Fibroblast of skin of right quadriceps (primary cell): Measurements from ENCODE around the gene HAT1.
"Not testable (repeated sequence)": the region's sequence is repeated elsewhere in the genome, so short reads cannot be mapped to it uniquely, and the experiment has no call there.

Source experiments
- DNase-seq: peaks from one replicate; pipeline ENCODE4 v3.0.0-alpha.2; 2013

Gene HAT1

GRCh38 chr2:171922230-171923022 is at the start of gene HAT1:
Gene HAT1 (plus strand): TSS chr2:171922461. CDS start chr2:171922501, 40 bp downstream.
- DNase-seq, result peak; percentile 98

GRCh38 chr2:171874517-171874916 is 47.7 kb upstream of the HAT1 start:
- no peak for DNase-seq

GRCh38 chr2:171874963-171875362 is 47.3 kb upstream of the HAT1 start:
- no peak for DNase-seq

GRCh38 chr2:171878481-171878993 is 43.7 kb upstream of the HAT1 start:
- peak; percentile 27 for DNase-seq

- DNase-seq, result no peak
Observed at GRCh38 chr2:171879865-171880264, 42.4 kb upstream of the HAT1 start.

- no peak for DNase-seq
Observed at GRCh38 chr2:171880774-171881173, 41.5 kb upstream of the HAT1 start.

GRCh38 chr2:171882089-171882769 is 40.0 kb upstream of the HAT1 start:
- DNase-seq, result no peak

- DNase-seq, result no peak
Observed at GRCh38 chr2:171883275-171883893, 38.9 kb upstream of the HAT1 start.

GRCh38 chr2:171889333-171889732 is 32.9 kb upstream of the HAT1 start:
- DNase-seq, result no peak

- no peak for DNase-seq
Observed at GRCh38 chr2:171889808-171890207, 32.5 kb upstream of the HAT1 start.

GRCh38 chr2:171893196-171893823 is 29.0 kb upstream of the HAT1 start:
- DNase-seq, result no peak

- peak; percentile 78 for DNase-seq
Observed at GRCh38 chr2:171893824-171894611, 28.2 kb upstream of the HAT1 start, which contains the start of gene SLC25A12. Gene SLC25A12 (minus strand): TSS chr2:171894244. CDS start chr2:171894214, 30 bp downstream.

GRCh38 chr2:171894612-171894947 is 27.7 kb upstream of the HAT1 start:
- no peak for DNase-seq

GRCh38 chr2:171895786-171896185 is 26.5 kb upstream of the HAT1 start:
- DNase-seq, result peak; percentile 60

GRCh38 chr2:171899623-171900282 is 22.5 kb upstream of the HAT1 start:
- not testable (repeated sequence) for DNase-seq

GRCh38 chr2:171902840-171903420 is 19.3 kb upstream of the HAT1 start:
- DNase-seq, result no peak

- no peak for DNase-seq
Observed at GRCh38 chr2:171908235-171908634, 14.0 kb upstream of the HAT1 start.

- DNase-seq, result no peak
Observed at GRCh38 chr2:171909266-171909665, 13.0 kb upstream of the HAT1 start.

- no peak for DNase-seq
Observed at GRCh38 chr2:171910494-171910893, 11.8 kb upstream of the HAT1 start.

- DNase-seq, result no peak
Observed at GRCh38 chr2:171913517-171913916, 8.7 kb upstream of the HAT1 start.

- no peak for DNase-seq
Observed at GRCh38 chr2:171919453-171919852, 2.8 kb upstream of the HAT1 start.

- no peak for DNase-seq
Observed at GRCh38 chr2:171921970-171922229, 361 bp upstream of the HAT1 start.
